ENCODE results near the gene THAP11. TPM values are rescaled to one million over a fixed set of nuclear protein-coding genes. Genes with fewer than 3 reads are reported as not detected.

Gene THAP11
- polyA plus RNA-seq, 2 of the 4 experiments (the other 2 are of a cell fraction), result 30.9 to 33.2 TPM

DNA sequence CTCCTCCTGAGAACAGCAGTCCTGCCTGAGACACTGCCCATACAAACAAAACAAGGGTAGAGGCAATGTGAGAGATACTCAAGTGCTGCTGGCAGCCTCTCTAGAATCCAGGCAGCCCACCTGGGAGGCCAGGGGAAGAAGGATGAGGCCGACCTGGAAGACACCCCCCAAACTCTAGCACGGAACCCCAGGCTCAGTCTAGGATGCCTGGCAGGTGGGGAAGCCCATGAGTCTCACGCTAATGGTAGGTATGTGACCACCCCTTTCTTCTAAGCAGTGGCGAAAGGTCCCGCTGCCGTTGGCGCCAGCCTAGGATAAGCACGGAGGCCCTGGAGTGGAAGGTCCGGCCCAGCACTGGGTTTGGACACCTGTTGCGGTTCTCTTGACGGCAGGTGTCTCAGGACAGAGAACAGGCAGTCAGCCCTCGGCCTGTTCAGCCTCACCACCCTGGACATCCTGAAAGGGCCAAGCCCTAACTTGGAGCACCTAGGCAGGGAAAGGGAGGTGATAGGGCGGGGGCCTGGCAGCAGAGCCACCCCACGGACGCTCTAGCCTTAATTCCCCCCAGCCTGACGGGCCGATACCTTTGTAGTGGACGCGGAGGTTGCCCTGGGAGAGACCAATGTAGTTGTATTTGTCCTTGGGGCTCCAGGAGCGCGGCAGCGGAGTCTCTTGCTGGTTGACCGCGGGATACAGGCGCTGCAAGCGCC, 36.2 kb upstream of the THAP11 start:
- DNase-seq (ENCODE audit: low read depth in 1 of 2, low spot score in 1 of 2) (no peak), ATAC-seq (peak; percentile 12 to 18; a peak in 5 of 6 replicates), FAIRE-seq (no peak)
- WGBS (ENCODE audit: missing lambda C conversion rate), result 7% methylated on average over 15 of the region's 26 CpGs
- TF ChIP-seq PHF8 (IDR thresholded peaks at IDR 0.05; ENCODE audit: borderline replicate concordance, low read depth) (peak; percentile 39; the same call in 1 of the 2 replicates), ESRRA (IDR thresholded peaks at IDR 0.05; ENCODE audit: borderline replicate concordance, low read length) (no peak)
- peak overlapping the region; percentile 93 to 94 for H3K27ac ChIP-seq
- CTCF ChIA-PET, result interaction anchor here (1.1 to 3.2 kb wide), 7 partner anchors 10 to 143 kb away, joined by 3 to 53 read pairs (median 5); no protein-coding TSS in a partner anchor
- H3K4me3 ChIP-seq, result peak overlapping the region; percentile 97
- H3K4me2 ChIP-seq, result peak overlapping the region; percentile 91
- POLR2A ChIA-PET, result interaction anchor here (0.9 to 1.6 kb wide), 11 partner anchors 11 to 244 kb away, joined by 3 to 8 read pairs (median 4); partner anchors contain the start of genes ACD, CTCF, DDX28 and DUS2
- peaks cover 11% of the 10 kb centered on the region for H3K4me1 ChIP-seq
- no peaks in the 10 kb centered on the region for H3K9me3 ChIP-seq

DNA sequence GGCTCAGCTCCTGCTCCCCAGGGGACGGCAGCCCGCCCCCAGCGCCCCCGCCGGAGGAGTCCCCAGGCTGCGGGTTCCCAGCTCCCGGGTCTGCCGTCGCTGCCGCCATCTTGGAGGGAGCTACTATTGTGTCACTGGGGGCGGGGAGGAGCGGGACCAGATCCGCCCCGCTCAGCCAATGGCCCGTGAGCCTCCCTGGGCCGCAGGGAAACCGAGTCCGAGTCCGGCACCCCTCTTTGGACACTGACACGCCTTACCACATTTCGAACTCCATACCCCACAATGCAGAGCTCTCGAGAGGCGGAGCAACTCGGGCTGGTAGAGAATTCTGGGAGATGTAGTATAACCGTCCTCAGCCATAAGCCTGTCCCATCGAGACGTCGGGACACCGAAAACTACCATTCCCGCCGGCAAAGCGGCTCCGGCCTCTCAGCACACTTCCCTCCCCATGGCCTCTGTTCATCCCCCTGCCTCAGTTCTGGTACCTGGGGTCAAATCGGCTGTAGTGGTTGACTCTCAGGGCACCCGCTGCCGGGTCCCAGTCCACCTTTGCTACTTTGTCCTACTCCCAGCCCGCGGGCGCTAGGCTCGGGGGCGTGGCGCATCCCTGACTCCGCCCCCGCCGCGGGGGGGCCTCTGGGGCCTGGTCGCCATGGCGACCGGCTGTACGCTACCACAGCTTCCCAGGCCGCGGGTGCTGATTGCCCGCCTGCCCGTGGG, 35.5 kb upstream of the THAP11 start, which contains the start of the genes RANBP10 and TSNAXIP1:
RANBP10 (minus strand) TSS at position 133 of the 720 bp plus-strand sequence; CDS start at position 109, 24 bp downstream.
TSNAXIP1 (plus strand) TSS at position 462 of the 720 bp plus-strand sequence. CDS start 261 bp downstream, outside the sequence.
- peak; percentile 96 to 97 for ATAC-seq
- Histone ChIP-seq H3K4me1 (peaks cover 11% of the 10 kb centered on the region), H3K4me3 (peak within 1 kb of the TSS; percentile 97), H3K4me2 (peak within 1 kb of the TSS; percentile 91), H3K27ac (peak within 1 kb of the TSS; percentile 93 to 94), H3K9me3 (no peaks in the 10 kb centered on the region)
- FAIRE-seq, result no peak
- POLR2A ChIA-PET, result interaction anchor here (0.5 to 1.6 kb wide), 15 partner anchors 9 to 337 kb away, joined by 3 to 8 read pairs (median 4); partner anchors contain the start of genes ACD, CTCF, DDX28 and DUS2
- DNase-seq (ENCODE audit: low read depth in 1 of 2, low spot score in 1 of 2), result peak; percentile 94 to 99
- TF ChIP-seq RFX5 (IDR thresholded peaks at IDR 0.05) (peak; percentile 42; the same call in 1 of the 2 replicates), CEBPB (IDR thresholded peaks at IDR 0.05) (peak in 1 of 2 experiments; percentile 81; a peak in 2 of 4 replicates), HOXB13 (CRISPR knock-in tag; IDR thresholded peaks at IDR 0.05; ENCODE audit: low read depth) (no peak), JUN (IDR thresholded peaks at IDR 0.05) (peak in 1 of 2 experiments; percentile 82; a peak in 4 of 5 replicates), KDM1A (IDR thresholded peaks at IDR 0.05; ENCODE audit: low read depth) (no peak), POLR2A (IDR thresholded peaks at IDR 0.05; ENCODE audit: low read length) (peak; percentile 79), ZSCAN20 (CRISPR knock-in tag; IDR thresholded peaks at IDR 0.05) (no peak), KDM5A (IDR thresholded peaks at IDR 0.05) (peak; percentile 74; the same call in 1 of the 2 replicates), PHF8 (IDR thresholded peaks at IDR 0.05; ENCODE audit: borderline replicate concordance, low read depth) (peak; percentile 81), HOXA7 (CRISPR knock-in tag; IDR thresholded peaks at IDR 0.05) (no peak)
- TF ChIP-seq, protein P1, sequence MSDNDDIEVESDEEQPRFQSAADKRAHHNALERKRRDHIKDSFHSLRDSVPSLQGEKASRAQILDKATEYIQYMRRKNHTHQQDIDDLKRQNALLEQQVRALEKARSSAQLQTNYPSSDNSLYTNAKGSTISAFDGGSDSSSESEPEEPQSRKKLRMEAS (IDR thresholded peaks at IDR 0.05), result peak; percentile 64
- TF ChIP-seq, protein P2, sequence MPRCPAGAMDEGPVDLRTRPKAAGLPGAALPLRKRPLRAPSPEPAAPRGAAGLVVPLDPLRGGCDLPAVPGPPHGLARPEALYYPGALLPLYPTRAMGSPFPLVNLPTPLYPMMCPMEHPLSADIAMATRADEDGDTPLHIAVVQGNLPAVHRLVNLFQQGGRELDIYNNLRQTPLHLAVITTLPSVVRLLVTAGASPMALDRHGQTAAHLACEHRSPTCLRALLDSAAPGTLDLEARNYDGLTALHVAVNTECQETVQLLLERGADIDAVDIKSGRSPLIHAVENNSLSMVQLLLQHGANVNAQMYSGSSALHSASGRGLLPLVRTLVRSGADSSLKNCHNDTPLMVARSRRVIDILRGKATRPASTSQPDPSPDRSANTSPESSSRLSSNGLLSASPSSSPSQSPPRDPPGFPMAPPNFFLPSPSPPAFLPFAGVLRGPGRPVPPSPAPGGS (IDR thresholded peaks at IDR 0.05), result peak; percentile 61; the same call in 2 of the 3 replicates
- CTCF ChIA-PET, result interaction anchor here (0.6 to 3.2 kb wide), 9 partner anchors 10 to 143 kb away, joined by 3 to 53 read pairs (median 5); no protein-coding TSS in a partner anchor
- under 1% methylated on average over 20 of the region's 54 CpGs for WGBS (ENCODE audit: missing lambda C conversion rate)

DNA sequence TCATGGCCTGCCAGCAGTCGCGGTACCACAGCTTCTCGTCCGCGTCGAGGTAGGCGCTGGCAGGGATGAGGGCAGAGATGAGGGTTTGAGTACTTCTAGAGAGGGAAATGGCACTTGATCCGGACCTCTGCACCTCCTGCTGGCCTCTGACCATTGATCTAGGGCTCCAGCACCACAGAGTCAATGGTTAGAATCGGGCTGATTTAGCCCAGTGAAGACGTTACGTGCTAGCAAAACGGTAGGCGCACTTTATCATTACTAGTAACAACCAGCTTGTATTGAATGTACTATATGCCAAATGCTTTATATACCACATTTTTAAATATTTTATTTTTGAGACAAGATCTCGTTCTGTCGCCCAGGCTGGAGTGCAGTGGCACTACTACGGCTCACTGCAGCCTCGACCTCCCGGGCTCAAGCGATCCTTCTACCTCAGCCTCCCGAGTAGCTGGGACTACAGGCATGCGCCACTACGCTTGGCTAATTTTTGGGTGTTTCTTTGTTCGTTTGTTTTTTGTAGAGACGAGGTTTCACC, 34.9 kb upstream of the THAP11 start:
- Histone ChIP-seq H3K9me3 (no peaks in the 10 kb centered on the region), H3K4me3 (peak overlapping the region; percentile 97), H3K27ac (peak overlapping the region; percentile 77 to 94), H3K4me1 (peaks cover 11% of the 10 kb centered on the region), H3K4me2 (peak overlapping the region; percentile 69)
- ATAC-seq (peak in 1 of 2 experiments; percentile 62; a peak in 4 of 6 replicates), DNase-seq (ENCODE audit: low read depth in 1 of 2, low spot score in 1 of 2) (no peak), FAIRE-seq (no peak)
- 0 out of 3 replicates have a peak, but pooled peaks have one; percentile 25 for TF ChIP-seq SMC3 (IDR thresholded peaks at IDR 0.05)
- TF ChIP-seq RARB (CRISPR knock-in tag; IDR thresholded peaks at IDR 0.05), result no peak
- 0 out of 2 replicates have a peak, but pooled peaks have one; percentile 4 for TF ChIP-seq RFX5 (IDR thresholded peaks at IDR 0.05)
- WGBS (ENCODE audit: missing lambda C conversion rate), result 47% methylated on average over 17 of the region's 24 CpGs
- ChIA-PET CTCF (interaction anchor here (0.6 to 3.2 kb wide), 10 partner anchors 9 to 136 kb away, joined by 3 to 53 read pairs (median 5); no protein-coding TSS in a partner anchor), POLR2A (interaction anchor here (0.5 to 1.6 kb wide), 15 partner anchors 8 to 338 kb away, joined by 3 to 8 read pairs (median 4); partner anchors contain the start of genes ACD, CTCF, DDX28 and DUS2)

Data from A549 (cell line).